NCI-H82 treated with DMSO at 0.1 percent for 48 hours (cell line): ENCODE results near the gene MEF2A.
"Not testable (repeated sequence)": the region's sequence is repeated elsewhere in the genome, so short reads cannot be mapped to it uniquely, and the experiment has no call there.

Experiments
- DNase-seq: peaks from one replicate; lab custom pipeline; 2025; ENCODE audit not compliant: unreplicated experiment; lab: John Stamatoyannopoulos, UW

The MEF2A gene

GRCh38 chr15:99727330-99727729 lies 161.5 kb downstream of the MEF2A start:
- DNase-seq, result no peak

- DNase-seq, result no peak
Measured at GRCh38 chr15:99727733-99728132, 161.9 kb downstream of the MEF2A start.

- DNase-seq, result no peak
Measured at GRCh38 chr15:99728916-99729315, 163.1 kb downstream of the MEF2A start.

- DNase-seq, result no peak
Measured at GRCh38 chr15:99729327-99729726, 163.5 kb downstream of the MEF2A start.

DNA sequence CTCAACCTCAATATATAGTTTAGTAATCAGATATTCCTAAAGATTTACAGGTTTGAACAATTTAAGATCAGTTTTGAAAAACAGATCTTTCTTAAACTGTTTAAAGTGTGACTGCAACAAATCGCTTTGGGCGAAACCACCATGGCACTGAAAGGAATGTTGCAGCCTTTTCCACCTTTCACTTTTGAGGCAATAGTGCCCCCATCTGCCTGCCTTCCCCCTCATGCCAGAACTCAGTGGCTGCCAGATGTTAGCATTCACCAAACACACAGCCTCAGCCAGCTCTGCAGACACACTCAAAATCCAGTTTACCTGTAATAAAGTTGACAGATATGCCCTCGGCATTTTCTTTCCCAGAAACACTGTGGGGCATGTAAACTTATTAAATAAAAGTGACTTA lies 164.1 kb downstream of the MEF2A start:
- no peak for DNase-seq

DNA sequence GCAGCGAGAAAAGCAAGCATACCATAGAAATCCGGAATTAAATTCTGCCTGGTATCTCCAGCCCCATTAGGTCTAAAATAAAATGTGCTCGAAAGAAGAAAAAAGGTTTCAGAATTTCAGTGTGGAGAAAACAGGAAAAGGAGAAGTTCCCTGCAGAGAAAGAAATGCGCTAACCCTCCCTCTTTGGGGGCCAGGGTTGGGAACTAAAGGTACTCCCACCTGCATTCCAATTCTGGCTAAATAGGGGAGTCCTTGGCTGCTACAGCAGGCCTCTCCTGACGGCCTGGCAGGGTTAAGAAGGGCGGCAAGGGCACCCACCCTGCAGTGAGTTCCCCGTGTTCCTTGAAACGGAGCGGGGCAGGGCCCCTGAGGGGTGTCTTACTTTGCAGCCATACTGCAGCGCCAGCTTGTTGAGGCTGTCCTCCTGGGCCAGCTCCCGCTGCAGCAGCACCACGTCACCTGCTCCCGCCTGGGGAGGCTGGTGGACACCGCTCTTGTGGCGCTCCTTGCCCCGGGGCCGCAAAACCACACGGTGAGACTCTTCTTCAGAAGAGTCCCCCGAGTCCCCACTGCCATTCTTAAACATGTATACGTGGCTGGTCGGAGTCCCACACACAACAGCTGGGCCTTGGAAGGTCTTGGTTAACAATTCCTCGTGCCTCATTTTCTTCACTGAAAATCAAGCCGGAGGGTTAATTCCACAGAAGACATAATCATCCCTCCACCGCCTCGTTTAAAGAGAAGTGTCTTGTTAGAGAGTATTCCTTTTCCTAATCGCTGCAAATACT lies 165.7 kb downstream of the MEF2A start:
- DNase-seq, result no peak

DNA sequence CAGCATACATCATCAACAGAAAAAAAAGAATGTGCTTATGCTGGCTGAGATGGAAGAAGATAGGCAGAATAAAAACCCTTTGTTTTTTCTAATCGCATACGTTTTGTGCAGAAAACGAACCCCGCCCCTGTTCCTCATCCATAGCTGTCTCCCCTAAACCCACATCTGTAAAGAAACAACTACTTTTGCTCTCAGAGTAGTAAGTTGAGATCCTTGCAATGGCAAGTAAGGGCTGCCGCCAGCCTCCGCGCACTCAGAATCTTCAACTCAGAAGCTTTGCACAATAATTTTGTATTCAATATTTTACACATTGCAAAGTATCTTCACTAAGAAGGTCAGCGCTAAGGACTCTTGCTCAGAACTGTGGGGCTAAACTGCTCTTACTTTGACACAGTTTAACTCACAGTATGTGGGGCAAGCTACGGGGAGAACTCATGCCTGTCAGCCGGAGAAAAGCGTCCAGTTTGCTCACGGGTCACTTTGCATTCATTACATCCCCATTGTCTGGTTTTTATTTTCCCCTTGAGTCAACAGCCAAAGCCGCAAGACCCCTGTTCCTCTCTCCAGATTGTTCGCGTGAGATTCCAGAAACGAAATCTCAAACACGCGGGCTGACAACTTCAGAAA lies 166.5 kb downstream of the MEF2A start:
- DNase-seq, result no peak

DNA sequence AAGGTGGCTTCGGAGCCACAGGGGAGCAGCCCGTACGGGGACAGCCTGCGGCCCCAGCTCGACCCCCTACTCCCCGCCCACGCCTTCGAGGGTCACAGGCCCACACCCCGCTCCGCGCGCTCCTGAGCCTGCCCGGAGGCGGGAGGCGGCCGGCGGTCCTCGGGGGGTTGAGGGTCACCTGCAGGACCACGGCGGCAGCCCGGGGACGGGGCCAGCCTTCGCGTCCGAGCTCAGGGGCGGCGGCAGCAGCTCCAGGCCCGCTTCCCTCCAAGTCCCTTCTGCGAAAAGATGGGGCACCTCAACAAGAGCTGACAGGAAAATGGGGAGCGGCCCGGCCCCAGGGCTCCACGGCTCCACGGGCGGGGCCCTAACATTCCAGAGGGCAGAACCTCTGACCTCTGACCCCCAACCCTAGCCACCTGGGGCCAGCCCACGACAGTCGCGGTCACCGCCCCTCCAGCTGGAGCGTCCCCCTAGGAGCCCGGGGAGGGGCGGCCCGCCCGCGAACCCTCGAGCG lies 167.0 kb downstream of the MEF2A start:
- no peak for DNase-seq

DNA sequence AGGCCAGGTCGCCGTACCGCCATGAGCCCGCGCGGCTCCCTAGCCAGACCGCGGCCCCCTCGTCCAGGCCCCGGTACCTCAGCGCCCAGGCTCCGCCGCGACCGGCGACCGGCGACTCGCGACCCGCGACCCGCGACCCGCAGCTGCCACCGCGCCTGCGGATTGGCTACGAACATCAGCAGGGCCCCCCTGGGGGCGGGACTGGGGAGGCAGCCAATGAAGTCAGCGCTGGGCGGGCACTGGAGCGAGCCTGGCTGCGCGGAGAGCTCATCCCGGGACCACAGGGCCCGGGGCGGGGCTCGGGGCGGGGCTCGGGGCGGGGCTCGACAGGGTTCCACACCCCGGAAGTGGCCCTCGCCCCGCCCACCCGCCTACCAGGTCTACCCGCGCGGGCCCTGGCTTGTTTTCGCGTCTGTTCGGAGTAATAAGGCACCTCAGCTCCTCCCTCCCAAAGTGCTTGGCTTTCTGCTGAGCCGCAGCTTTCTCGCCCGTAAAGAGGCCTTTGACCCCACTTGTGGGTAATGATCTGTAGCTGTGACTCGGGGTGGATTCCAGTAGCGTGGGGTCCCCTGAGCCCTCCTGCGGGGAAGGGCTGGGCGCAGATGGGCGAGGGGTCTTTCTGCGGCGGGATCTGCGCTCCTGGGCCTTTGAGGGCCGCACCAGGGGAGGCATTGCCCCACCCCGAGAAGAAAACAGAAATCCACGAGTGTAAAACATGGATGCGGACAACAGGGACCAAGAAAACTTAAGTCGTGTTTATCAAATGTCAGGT lies 167.7 kb downstream of the MEF2A start, which contains the start of gene LYSMD4:
TSS of gene LYSMD4 (minus strand) at position 170 of the 772 bp plus-strand sequence. CDS start 1,438 bp downstream, outside the sequence.
- DNase-seq, result peak; percentile 82

DNA sequence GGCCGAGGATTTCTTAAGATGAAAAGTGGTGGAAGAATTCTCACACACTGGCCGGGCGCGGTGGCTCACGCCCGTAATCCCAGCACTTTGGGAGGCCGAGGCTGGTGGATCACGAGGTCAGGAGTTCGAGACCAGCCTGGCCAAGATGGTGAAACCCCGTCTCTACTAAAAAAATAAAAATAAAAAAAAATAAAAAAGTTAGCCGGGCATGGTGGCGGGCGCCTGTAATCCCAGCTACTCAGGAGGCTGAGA lies 168.2 kb downstream of the MEF2A start:
- DNase-seq, result not testable (repeated sequence)

GRCh38 chr15:99734575-99734974 lies 168.8 kb downstream of the MEF2A start:
- DNase-seq, result no peak

- DNase-seq, result no peak
Measured at GRCh38 chr15:99735868-99736267, 170.1 kb downstream of the MEF2A start.

- no peak for DNase-seq
Measured at GRCh38 chr15:99736702-99737101, 170.9 kb downstream of the MEF2A start.

GRCh38 chr15:99738021-99738847 lies 172.4 kb downstream of the MEF2A start:
- DNase-seq, result no peak

DNA sequence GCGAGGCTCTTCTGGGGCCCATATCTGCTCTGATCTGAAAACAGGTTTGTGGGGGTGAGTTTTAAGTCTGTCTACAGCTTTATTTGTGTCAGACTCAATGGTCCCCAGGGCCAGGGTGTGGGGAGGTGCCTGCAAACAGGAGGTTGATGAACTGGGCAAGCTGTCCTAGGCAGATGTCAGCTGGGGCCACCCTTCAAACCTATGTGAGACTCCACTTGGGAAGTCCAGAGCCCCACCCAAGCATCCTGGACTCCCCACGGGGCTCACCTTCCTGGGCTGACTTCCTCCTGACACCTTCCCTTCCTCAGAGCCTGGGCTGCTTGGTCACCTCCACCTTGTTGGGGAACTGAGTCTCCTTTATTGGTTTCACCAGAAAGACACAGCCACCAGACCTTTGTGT lies 176.1 kb downstream of the MEF2A start:
- no peak for DNase-seq

DNA sequence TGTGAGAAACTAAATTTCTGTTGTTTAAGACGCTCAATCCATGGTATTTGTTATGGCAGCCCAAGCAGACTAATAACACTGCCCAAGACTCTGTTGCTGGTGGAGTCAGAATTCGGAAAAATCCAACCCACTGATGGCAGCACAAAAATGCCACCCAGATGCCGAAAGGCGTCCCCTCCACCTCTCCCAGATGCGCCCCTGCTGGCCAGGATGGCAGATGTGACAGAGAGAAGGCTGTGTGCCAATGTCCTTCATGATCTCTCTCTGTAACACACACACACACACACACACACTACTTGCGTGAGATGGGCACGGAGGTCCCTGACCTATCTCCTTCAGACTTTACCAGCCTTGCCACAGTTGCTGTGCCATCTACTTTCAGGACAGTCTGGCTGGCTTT lies 178.4 kb downstream of the MEF2A start:
- no peak for DNase-seq

DNA sequence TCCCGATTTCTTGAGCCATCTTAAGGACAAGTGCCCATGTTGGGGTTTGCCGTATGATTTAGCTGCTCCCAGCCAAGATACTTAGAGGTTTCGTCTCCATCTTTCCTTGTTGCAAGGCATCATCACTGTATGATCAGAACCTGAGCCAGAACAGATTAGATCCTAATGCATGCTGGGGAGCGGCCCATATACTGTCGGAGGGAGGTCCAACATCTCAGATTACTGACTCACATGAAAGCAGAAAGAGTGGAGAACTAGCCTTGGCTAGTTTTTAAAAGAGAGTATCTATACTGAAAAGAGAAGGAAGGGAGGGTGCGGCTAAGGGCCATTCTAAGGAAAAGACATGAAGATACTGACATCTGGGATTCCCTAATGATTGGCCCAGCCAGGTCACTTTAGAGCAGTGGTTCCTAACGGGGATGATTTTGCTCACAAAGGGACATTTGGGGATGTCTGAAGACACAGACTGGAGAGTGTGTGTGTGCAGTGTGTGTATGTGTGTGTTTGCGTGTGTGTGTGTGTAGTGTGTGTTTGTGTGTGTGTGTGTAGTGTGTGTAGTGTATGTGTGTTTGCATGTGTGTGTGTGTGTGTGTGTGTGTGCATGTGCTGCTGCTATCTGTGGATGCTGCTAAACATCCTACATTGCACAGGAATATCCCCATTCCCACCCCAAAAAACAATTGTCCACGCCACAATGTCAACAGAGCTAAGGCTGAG lies 179.7 kb downstream of the MEF2A start:
- no peak for DNase-seq

DNA sequence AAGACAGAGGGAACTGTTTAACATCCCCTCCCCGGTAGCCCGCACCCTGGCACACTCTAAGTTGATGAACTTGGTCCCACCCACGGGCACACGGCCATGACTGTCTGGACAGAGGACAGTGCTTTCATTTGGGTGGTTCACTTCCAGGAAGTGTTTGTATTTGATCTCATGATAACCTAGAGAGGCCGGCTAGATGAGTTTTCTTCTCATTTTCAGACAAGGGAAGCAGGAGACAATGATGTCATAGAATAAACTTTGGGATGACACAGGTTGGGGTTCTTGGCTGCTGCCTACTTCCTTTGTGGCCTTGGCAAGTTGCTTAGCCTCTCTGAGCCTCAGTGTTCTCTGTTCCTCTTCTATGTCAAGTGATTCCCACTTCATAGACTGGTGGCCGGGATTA lies 183.6 kb downstream of the MEF2A start:
- DNase-seq, result no peak

DNA sequence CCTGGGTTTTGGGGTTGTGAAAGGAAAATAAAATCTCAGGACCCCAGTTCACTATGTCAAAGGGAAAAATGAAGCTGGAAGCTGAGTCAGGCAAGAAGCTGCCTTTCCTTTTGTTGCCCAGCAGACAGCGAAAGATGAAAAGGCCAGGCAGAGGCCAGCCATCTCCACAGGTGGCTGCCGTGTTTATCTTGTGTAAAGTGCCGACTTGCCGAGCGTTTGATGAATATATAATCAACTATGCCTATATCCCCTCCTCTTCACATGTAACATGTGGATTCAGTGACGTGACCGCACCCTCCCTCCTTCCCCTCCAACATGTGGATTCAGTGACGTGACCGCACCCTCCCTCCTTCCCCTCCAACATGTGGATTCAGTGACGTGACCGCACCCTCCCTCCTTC lies 184.5 kb downstream of the MEF2A start:
- not testable (repeated sequence) for DNase-seq

DNA sequence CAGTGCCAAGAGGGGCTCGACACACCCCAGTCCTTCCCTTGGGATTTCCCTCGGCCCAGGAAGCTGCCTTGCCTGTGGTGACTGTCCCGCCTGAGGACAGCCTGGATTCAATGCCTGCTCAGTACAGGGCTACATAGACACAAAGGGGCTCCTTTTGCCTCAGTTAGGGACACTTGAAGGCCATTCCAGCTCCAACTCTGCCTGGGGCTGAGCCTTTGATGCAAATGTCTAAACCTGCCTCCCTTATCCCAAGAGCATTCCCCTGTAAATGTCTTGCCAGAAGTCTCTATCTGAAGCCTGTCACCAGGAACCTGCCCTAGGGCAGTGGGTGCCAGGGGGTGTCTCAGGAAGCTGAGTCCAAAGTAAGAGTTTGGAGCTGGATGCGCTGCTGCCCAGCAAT lies 186.8 kb downstream of the MEF2A start:
- DNase-seq, result no peak
